ENCODE results near the gene FAM124A. TPM values are rescaled to one million over a fixed set of nuclear protein-coding genes. Genes with fewer than 3 reads are reported as not detected.
A peak's percentile ranks its signal among the peaks of the same experiment; 100 is the strongest.

Gene FAM124A
- total and polyA plus RNA-seq, 2 donors from 2014 or later, result 3.5 to 7.7 TPM

DNA sequence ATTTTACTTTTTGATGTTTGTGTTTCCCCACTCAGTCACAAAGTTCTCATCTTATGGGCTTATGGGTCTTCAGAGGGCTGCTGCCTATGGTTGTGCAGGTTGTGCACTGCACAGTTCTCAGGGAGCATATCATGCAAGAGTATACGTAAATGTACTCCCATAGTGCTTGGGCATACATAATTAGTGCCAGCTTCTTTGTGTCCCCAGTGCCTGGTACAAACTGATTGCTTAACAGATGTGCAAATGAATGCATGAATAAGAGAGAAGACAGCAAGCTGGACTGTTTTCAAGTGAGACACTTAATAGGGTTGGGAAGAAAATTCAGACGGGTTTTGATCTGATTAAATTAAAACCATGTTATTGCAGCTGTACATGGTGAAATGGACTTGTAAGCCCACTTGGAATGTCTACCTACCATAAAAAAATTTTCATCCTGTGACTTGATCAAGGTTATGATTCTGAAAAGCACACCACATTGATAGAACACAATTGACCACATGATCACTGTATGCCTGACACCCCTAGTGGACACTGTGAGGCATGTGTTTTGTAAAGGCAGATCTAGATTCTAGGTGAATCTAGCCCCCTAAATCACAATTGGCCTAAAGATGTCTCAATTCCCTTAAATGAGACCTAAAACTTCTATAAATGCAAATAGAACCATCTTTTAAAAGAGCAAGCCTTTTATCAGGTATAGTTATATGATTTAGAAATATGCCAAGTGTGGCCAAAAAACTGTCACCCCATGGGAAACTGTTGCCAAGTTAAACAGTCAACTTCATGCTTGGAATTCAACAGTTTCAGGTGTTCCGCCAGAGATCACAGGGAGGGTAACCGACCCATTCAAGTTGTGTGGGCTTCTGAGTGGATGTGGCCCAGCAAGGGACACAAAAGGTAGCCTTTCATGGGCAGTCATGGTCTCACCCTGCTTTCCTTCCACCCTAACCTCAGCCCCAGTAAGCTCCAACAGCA lies 27.9 kb downstream of the FAM124A start:
- H3K4me1 ChIP-seq (ENCODE audit: control insufficient read depth in 2 of 3, insufficient read depth in 2 of 3, low read depth in 1 of 3, low read length in 3 of 3), result peaks cover 0 to 14% (median 10%) of the 10 kb centered on the region in 3 donors
- TF ChIP-seq, protein P1, sequence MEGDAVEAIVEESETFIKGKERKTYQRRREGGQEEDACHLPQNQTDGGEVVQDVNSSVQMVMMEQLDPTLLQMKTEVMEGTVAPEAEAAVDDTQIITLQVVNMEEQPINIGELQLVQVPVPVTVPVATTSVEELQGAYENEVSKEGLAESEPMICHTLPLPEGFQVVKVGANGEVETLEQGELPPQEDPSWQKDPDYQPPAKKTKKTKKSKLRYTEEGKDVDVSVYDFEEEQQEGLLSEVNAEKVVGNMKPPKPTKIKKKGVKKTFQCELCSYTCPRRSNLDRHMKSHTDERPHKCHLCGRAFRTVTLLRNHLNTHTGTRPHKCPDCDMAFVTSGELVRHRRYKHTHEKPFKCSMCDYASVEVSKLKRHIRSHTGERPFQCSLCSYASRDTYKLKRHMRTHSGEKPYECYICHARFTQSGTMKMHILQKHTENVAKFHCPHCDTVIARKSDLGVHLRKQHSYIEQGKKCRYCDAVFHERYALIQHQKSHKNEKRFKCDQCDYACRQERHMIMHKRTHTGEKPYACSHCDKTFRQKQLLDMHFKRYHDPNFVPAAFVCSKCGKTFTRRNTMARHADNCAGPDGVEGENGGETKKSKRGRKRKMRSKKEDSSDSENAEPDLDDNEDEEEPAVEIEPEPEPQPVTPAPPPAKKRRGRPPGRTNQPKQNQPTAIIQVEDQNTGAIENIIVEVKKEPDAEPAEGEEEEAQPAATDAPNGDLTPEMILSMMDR (IDR thresholded peaks at IDR 0.05; ENCODE audit: borderline replicate concordance, extremely low read depth, insufficient read depth), result peak; percentile 21
- DNase-seq (no peak), FAIRE-seq (no peak)
- H3K36me3 ChIP-seq (ENCODE audit: control insufficient read depth in 2 of 3, insufficient read depth in 3 of 3, low read length in 3 of 3), result peaks cover 0 to 7% (median 0%) of the 10 kb centered on the region in 3 donors
- H3K9ac ChIP-seq (ENCODE audit: low read length in 3 of 3), result no peak overlapping the region
- no peaks in the 10 kb centered on the region for H3K9me3 ChIP-seq (ENCODE audit: control insufficient read depth in 2 of 3, insufficient read depth in 1 of 3, low read length in 3 of 3)
- H3K27me3 ChIP-seq (ENCODE audit: control insufficient read depth, insufficient read depth, low read length), result no peaks in the 10 kb centered on the region
- no peak overlapping the region for H3K4me3 ChIP-seq (ENCODE audit: low read length in 3 of 3)
- intact Hi-C loops (cut with DNase I), result no loop called here
- no peak overlapping the region for H3K27ac ChIP-seq (ENCODE audit: low read depth in 2 of 2, low read length in 2 of 2)

DNA sequence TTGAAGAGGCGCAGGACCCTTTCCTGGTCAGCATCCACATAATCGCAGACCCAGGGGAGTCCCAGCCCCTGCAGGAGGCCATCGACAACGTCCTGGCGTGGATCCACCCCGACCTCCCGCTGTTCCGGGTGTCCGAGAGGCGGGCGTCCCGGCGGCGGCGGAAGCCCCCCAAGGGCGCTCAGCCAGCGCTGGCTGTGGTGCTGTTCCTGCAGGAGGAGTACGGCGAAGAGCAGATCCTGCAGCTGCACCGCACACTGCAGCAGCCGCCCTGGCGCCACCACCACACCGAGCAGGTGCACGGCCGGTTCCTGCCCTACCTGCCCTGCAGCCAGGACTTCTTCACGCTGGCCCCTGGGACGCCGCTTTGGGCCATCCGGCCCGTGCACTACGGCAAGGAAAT lies 29.3 kb downstream of the FAM124A start:
- no peak for FAIRE-seq
- H3K9me3 ChIP-seq (ENCODE audit: control insufficient read depth in 2 of 3, insufficient read depth in 1 of 3, low read length in 3 of 3), result no peaks in the 10 kb centered on the region
- TF ChIP-seq, protein P1 (IDR thresholded peaks at IDR 0.05; ENCODE audit: borderline replicate concordance, extremely low read depth, insufficient read depth), result no peak
- H3K4me3 ChIP-seq (ENCODE audit: low read length in 3 of 3), result no peak overlapping the region
- no peak overlapping the region for H3K9ac ChIP-seq (ENCODE audit: low read length in 3 of 3)
- no peak overlapping the region for H3K27ac ChIP-seq (ENCODE audit: low read depth in 2 of 2, low read length in 2 of 2)
- H3K4me1 ChIP-seq (ENCODE audit: control insufficient read depth in 2 of 3, insufficient read depth in 2 of 3, low read depth in 1 of 3, low read length in 3 of 3), result peaks cover 0 to 11% (median 8%) of the 10 kb centered on the region in 3 donors
- H3K27me3 ChIP-seq (ENCODE audit: control insufficient read depth, insufficient read depth, low read length), result no peaks in the 10 kb centered on the region
- DNase-seq, result no peak
- peaks cover 0 to 7% (median 0%) of the 10 kb centered on the region in 3 donors for H3K36me3 ChIP-seq (ENCODE audit: control insufficient read depth in 2 of 3, insufficient read depth in 3 of 3, low read length in 3 of 3)
- intact Hi-C loops (cut with DNase I), result no loop called here

DNA sequence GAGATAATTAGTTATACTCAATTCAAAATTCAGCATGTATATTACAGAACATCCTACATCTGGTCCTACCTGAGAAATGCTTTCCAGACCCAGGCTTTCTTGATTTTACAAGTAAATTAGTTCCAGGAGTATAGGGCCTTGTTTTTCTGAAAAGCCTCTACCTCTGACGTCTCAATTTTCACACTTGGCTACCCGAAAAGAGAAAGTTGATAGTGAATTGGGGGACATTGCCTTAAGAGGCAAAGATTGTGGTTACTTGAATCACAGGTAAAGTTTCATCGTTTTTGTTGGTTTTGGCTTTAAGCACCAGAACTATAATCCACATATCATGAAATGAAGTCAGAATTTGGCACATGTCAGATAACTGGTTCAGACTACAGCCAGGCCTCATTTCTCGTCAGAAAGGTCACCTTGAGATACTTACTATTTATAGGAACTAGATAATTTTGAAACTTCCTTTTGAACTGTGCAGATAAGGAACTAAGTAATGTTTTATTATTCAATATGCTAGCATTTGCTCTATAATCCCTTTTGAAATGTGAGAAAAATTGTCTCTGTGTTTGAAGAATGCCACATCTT lies 30.8 kb downstream of the FAM124A start:
- intact Hi-C loops (cut with DNase I), result no loop called here
- no peak for FAIRE-seq

More for the DNA sequence above, 30.8 kb downstream of the FAM124A start:
- Histone ChIP-seq H3K27me3 (ENCODE audit: control insufficient read depth, insufficient read depth, low read length) (no peaks in the 10 kb centered on the region), H3K4me3 (ENCODE audit: low read length in 3 of 3) (no peak overlapping the region), H3K27ac (ENCODE audit: low read depth in 2 of 2, low read length in 2 of 2) (no peak overlapping the region), H3K9ac (ENCODE audit: low read length in 3 of 3) (no peak overlapping the region), H3K36me3 (ENCODE audit: control insufficient read depth in 2 of 3, insufficient read depth in 3 of 3, low read length in 3 of 3) (peaks cover 0 to 13% (median 0%) of the 10 kb centered on the region in 3 donors), H3K4me1 (ENCODE audit: control insufficient read depth in 2 of 3, insufficient read depth in 2 of 3, low read depth in 1 of 3, low read length in 3 of 3) (no peaks in the 10 kb centered on the region), H3K9me3 (ENCODE audit: control insufficient read depth in 2 of 3, insufficient read depth in 1 of 3, low read length in 3 of 3) (no peaks in the 10 kb centered on the region)
- TF ChIP-seq, protein P1 (IDR thresholded peaks at IDR 0.05; ENCODE audit: borderline replicate concordance, extremely low read depth, insufficient read depth), result no peak
- no peak for DNase-seq

Measured in kidney (tissue), 14 donors.